WTC11 (cell line): ENCODE results near the gene GLRB. TPM values are rescaled to one million over a fixed set of nuclear protein-coding genes. Genes with fewer than 3 reads are reported as not detected.

Experiments used
- ATAC-seq: fragments of 200-7000 bp; cut with Tn5 transposase; 2 replicates; pipeline ENCODE4 v1.10.0; 2021; ENCODE audit warnings: mild to moderate bottlenecking, moderate library complexity
- CTCF ChIA-PET: fragments of 300-600 bp; sonication (Branson Sonifier 250); formaldehyde crosslinking; loops from one replicate; lab custom pipeline; 2021; ENCODE audit warnings: antibody characterized with exemption; lab: Charles Lee
- POLR2A ChIA-PET: fragments of 350-600 bp; sonication (Branson Sonifier 250); formaldehyde crosslinking; loops from one replicate; lab custom pipeline; 2021; ENCODE audit warnings: antibody characterized with exemption; lab: Charles Lee
- DNase-seq: peaks from one replicate; pipeline ENCODE4 v3.0.0; 2021; ENCODE audit warnings: low spot score
- H3K27ac Mint-ChIP-seq: 2 replicates; pipeline ENCODE4 v1.8.0; 2021; ENCODE audit warnings: mixed read lengths
- H3K27me3 Mint-ChIP-seq: 2 replicates; pipeline ENCODE4 v1.8.0; 2021; ENCODE audit warnings: low read depth, mild to moderate bottlenecking, moderate library complexity, mixed read lengths
- H3K36me3 Mint-ChIP-seq: 2 replicates; pipeline ENCODE4 v1.8.0; 2021; ENCODE audit warnings: mixed read lengths
- H3K4me1 Mint-ChIP-seq: 2 replicates; pipeline ENCODE4 v1.8.0; 2022; ENCODE audit warnings: mixed read lengths
- H3K4me3 Mint-ChIP-seq: 2 replicates; pipeline ENCODE4 v1.8.0; 2021; ENCODE audit warnings: mild to moderate bottlenecking, moderate library complexity, mixed read lengths
- H3K9me3 Mint-ChIP-seq: 2 replicates; pipeline ENCODE4 v1.8.0; 2021; ENCODE audit warnings: mixed read lengths
- CREB1 ChIP-seq: sonication (generic); formaldehyde crosslinking; IDR thresholded peaks from 2 replicates; pipeline ENCODE4 v1.8.0; 2023; ENCODE audit warnings: mild to moderate bottlenecking, missing genetic modification reagents
- E2F4 ChIP-seq: sonication (generic); formaldehyde crosslinking; IDR thresholded peaks from 2 replicates; pipeline ENCODE4 v1.8.1; 2022; ENCODE audit warnings: low read depth, mild to moderate bottlenecking, moderate library complexity, missing genetic modification reagents, borderline replicate concordance
- E2F5 ChIP-seq: sonication (generic); formaldehyde crosslinking; IDR thresholded peaks from 2 replicates; pipeline ENCODE4 v1.8.1; 2022; ENCODE audit warnings: mild to moderate bottlenecking, moderate library complexity, missing genetic modification reagents
- GABPB1 ChIP-seq: sonication (generic); formaldehyde crosslinking; IDR thresholded peaks from 2 replicates; pipeline ENCODE4 v1.8.1; 2023; ENCODE audit warnings: mild to moderate bottlenecking, missing genetic modification reagents
- GRHL2 ChIP-seq: fragments of 250-450 bp; sonication (Bioruptor Pico); IDR thresholded peaks from 2 replicates; pipeline ENCODE4 v1.8.0; 2022; ENCODE audit warnings: mild to moderate bottlenecking, moderate library complexity; ENCODE audit not compliant: insufficient replicate concordance, severe bottlenecking
- JAZF1 ChIP-seq: fragments of 250-450 bp; sonication (Bioruptor Pico); IDR thresholded peaks from 2 replicates; pipeline ENCODE4 v1.9.0; 2021; ENCODE audit warnings: moderate library complexity, mild to moderate bottlenecking, inconsistent platforms
- JUN ChIP-seq: sonication (generic); formaldehyde crosslinking; IDR thresholded peaks from 2 replicates; pipeline ENCODE4 v1.8.0; 2023; ENCODE audit warnings: mild to moderate bottlenecking, missing genetic modification reagents
- NR3C1 ChIP-seq: sonication (generic); formaldehyde crosslinking; conservative IDR thresholded peaks from 2 replicates; pipeline ENCODE4 v1.8.1; 2023; ENCODE audit warnings: low read depth, mild to moderate bottlenecking, missing genetic modification reagents
- PREB ChIP-seq: sonication (generic); formaldehyde crosslinking; IDR thresholded peaks from 2 replicates; pipeline ENCODE4 v1.8.1; 2022; ENCODE audit warnings: mild to moderate bottlenecking, missing genetic modification reagents, moderate library complexity, borderline replicate concordance
- TCF7 ChIP-seq: sonication (generic); formaldehyde crosslinking; IDR thresholded peaks from 2 replicates; pipeline ENCODE4 v1.8.0; 2022; ENCODE audit warnings: mild to moderate bottlenecking, low read depth, missing genetic modification reagents, moderate library complexity
- TP53 ChIP-seq: sonication (generic); formaldehyde crosslinking; IDR thresholded peaks from 2 replicates; pipeline ENCODE4 v1.8.1; 2023; ENCODE audit warnings: mild to moderate bottlenecking, missing genetic modification reagents
- ZBTB43 ChIP-seq: sonication (generic); formaldehyde crosslinking; IDR thresholded peaks from 2 replicates; pipeline ENCODE4 v1.8.1; 2023; ENCODE audit warnings: mild to moderate bottlenecking, missing genetic modification reagents
- ZNF671 ChIP-seq: fragments of 250-450 bp; sonication (Bioruptor Pico); IDR thresholded peaks from 2 replicates; pipeline ENCODE4 v1.8.0; 2021; ENCODE audit warnings: mild to moderate bottlenecking
- total RNA-seq: library from RNA; stranded (reverse); gene quantifications from 3 replicates; pipeline ENCODE4 v1.2.3, GENCODE V29; 2021
- TF ChIP-seq, protein P1 (sequence below): sonication (generic); formaldehyde crosslinking; IDR thresholded peaks from 2 replicates; pipeline ENCODE4 v1.8.1; 2023; ENCODE audit warnings: mild to moderate bottlenecking, missing genetic modification reagents
- TF ChIP-seq, protein P2 (sequence below): sonication (generic); formaldehyde crosslinking; conservative IDR thresholded peaks from 2 replicates; pipeline ENCODE4 v1.8.1; 2023; ENCODE audit warnings: mild to moderate bottlenecking, low read depth, missing genetic modification reagents, moderate library complexity
- TF ChIP-seq, protein P3 (sequence below): sonication (generic); formaldehyde crosslinking; IDR thresholded peaks from 2 replicates; pipeline ENCODE4 v1.8.0; 2023; ENCODE audit warnings: missing genetic modification reagents, mild to moderate bottlenecking, borderline replicate concordance

The GLRB gene
- total RNA-seq, 1 experiment from 2014 or later: 0.31 TPM

DNA sequence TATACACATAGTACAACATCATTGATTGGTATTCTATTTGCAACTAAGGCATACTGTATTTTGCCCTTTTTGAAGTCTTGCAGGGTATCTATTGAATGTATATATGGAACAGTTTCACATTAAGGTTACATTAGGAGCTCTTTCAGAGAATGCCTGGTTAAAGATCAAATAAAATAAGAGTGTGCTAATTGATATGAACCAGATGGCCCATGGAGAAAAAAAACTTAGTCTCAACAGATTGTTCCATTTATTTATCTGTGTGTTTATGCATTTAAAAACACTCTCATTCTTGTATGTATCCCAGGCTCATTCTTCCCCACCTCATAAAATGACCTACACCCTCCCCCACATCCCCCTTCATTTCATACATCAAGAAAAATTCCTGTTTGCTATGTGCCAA lies 109.4 kb downstream of the GLRB start (continued):
- TF ChIP-seq, protein P1, sequence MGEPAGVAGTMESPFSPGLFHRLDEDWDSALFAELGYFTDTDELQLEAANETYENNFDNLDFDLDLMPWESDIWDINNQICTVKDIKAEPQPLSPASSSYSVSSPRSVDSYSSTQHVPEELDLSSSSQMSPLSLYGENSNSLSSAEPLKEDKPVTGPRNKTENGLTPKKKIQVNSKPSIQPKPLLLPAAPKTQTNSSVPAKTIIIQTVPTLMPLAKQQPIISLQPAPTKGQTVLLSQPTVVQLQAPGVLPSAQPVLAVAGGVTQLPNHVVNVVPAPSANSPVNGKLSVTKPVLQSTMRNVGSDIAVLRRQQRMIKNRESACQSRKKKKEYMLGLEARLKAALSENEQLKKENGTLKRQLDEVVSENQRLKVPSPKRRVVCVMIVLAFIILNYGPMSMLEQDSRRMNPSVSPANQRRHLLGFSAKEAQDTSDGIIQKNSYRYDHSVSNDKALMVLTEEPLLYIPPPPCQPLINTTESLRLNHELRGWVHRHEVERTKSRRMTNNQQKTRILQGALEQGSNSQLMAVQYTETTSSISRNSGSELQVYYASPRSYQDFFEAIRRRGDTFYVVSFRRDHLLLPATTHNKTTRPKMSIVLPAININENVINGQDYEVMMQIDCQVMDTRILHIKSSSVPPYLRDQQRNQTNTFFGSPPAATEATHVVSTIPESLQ (CRISPR knock-in tag): no peak
- TF ChIP-seq, protein P2, sequence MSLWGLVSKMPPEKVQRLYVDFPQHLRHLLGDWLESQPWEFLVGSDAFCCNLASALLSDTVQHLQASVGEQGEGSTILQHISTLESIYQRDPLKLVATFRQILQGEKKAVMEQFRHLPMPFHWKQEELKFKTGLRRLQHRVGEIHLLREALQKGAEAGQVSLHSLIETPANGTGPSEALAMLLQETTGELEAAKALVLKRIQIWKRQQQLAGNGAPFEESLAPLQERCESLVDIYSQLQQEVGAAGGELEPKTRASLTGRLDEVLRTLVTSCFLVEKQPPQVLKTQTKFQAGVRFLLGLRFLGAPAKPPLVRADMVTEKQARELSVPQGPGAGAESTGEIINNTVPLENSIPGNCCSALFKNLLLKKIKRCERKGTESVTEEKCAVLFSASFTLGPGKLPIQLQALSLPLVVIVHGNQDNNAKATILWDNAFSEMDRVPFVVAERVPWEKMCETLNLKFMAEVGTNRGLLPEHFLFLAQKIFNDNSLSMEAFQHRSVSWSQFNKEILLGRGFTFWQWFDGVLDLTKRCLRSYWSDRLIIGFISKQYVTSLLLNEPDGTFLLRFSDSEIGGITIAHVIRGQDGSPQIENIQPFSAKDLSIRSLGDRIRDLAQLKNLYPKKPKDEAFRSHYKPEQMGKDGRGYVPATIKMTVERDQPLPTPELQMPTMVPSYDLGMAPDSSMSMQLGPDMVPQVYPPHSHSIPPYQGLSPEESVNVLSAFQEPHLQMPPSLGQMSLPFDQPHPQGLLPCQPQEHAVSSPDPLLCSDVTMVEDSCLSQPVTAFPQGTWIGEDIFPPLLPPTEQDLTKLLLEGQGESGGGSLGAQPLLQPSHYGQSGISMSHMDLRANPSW (CRISPR knock-in tag): no peak
- TF ChIP-seq GRHL2 (CRISPR knock-in tag) (no peak), NR3C1 (CRISPR knock-in tag) (no peak), E2F4 (CRISPR knock-in tag) (no peak), TP53 (no peak)

DNA sequence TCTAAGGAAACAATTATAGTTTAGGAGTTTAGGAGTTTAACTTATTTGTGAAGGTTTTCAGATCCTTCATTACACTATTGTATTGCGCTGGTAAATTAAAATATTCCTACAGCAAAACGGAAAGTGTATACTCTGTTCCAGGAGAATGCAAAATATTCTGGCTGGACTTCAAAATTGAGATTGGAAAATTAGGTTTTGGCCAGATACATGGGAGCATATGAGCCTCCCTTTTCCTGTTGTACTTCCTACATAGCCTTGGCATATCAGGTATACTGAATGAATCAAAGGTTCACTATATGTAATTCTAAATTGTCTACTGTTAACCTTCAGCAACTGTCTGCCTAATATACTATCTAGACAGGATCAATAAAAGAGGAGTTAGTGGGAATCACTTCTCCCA lies 119.4 kb downstream of the GLRB start:
- no peak for DNase-seq
- CTCF ChIA-PET: interaction anchor here (1.0 to 2.0 kb wide), 2 partner anchors 9 to 96 kb away, joined by 3 to 12 read pairs; no protein-coding TSS in a partner anchor
- peaks cover 29% of the 10 kb centered on the region for H3K4me1 Mint-ChIP-seq
- TF ChIP-seq CREB1 (CRISPR knock-in tag): no peak
- no peak for TF ChIP-seq TCF7 (CRISPR knock-in tag)
- TF ChIP-seq, protein P3, sequence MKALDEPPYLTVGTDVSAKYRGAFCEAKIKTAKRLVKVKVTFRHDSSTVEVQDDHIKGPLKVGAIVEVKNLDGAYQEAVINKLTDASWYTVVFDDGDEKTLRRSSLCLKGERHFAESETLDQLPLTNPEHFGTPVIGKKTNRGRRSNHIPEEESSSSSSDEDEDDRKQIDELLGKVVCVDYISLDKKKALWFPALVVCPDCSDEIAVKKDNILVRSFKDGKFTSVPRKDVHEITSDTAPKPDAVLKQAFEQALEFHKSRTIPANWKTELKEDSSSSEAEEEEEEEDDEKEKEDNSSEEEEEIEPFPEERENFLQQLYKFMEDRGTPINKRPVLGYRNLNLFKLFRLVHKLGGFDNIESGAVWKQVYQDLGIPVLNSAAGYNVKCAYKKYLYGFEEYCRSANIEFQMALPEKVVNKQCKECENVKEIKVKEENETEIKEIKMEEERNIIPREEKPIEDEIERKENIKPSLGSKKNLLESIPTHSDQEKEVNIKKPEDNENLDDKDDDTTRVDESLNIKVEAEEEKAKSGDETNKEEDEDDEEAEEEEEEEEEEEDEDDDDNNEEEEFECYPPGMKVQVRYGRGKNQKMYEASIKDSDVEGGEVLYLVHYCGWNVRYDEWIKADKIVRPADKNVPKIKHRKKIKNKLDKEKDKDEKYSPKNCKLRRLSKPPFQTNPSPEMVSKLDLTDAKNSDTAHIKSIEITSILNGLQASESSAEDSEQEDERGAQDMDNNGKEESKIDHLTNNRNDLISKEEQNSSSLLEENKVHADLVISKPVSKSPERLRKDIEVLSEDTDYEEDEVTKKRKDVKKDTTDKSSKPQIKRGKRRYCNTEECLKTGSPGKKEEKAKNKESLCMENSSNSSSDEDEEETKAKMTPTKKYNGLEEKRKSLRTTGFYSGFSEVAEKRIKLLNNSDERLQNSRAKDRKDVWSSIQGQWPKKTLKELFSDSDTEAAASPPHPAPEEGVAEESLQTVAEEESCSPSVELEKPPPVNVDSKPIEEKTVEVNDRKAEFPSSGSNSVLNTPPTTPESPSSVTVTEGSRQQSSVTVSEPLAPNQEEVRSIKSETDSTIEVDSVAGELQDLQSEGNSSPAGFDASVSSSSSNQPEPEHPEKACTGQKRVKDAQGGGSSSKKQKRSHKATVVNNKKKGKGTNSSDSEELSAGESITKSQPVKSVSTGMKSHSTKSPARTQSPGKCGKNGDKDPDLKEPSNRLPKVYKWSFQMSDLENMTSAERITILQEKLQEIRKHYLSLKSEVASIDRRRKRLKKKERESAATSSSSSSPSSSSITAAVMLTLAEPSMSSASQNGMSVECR: no peak
- TF ChIP-seq JAZF1 (CRISPR knock-in tag): no peak
- no peak for TF ChIP-seq PREB (CRISPR knock-in tag)
- TF ChIP-seq, all 79 proteins: peak for 0
- H3K4me3 Mint-ChIP-seq: no peak overlapping the region
- no peaks in the 10 kb centered on the region for H3K36me3 Mint-ChIP-seq
- POLR2A ChIA-PET: no interaction called here
- H3K27ac Mint-ChIP-seq: no peak overlapping the region
- no peaks in the 10 kb centered on the region for H3K9me3 Mint-ChIP-seq
- no peak for ATAC-seq
- H3K27me3 Mint-ChIP-seq: no peaks in the 10 kb centered on the region

DNA sequence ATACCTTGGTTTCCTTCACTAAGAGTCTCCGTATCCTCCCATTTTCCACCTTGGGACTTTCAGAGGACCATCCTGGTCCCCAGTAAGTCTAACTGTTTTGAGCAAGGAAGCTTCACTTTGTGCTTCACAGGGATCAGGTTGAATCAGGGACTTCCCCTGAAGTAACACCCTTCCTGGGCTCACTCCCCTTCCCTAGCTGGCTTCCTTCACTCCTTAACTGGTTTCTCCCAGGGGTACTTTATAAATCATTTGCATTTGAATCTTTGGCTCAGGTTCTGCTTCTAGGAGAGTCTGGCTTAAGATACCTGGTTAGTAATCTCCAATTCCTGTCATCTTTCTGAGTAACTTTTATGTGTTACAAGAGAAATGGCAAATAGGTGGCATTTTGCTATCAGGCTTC lies 120.1 kb downstream of the GLRB start:
- POLR2A ChIA-PET: no interaction called here
- Mint-ChIP-seq H3K4me3 (no peak overlapping the region), H3K27me3 (no peaks in the 10 kb centered on the region), H3K36me3 (no peaks in the 10 kb centered on the region), H3K27ac (peak overlapping the region; percentile 50; the same call in 1 of the 2 replicates), H3K9me3 (no peaks in the 10 kb centered on the region), H3K4me1 (peaks cover 29% of the 10 kb centered on the region)
- DNase-seq (no peak), ATAC-seq (peak; percentile 97)
- CTCF ChIA-PET: interaction anchor here (1.0 to 2.0 kb wide), 2 partner anchors 9 to 95 kb away, joined by 3 to 12 read pairs; no protein-coding TSS in a partner anchor
- TF ChIP-seq ZBTB43: no peak
- TF ChIP-seq ZNF671 (CRISPR knock-in tag): no peak
- TF ChIP-seq, protein P1 (CRISPR knock-in tag): no peak
- no peak for TF ChIP-seq GABPB1 (CRISPR knock-in tag)
- TF ChIP-seq E2F5 (CRISPR knock-in tag): no peak
- no peak for TF ChIP-seq JUN (CRISPR knock-in tag)
